ENCODE measurements around the gene CALR3. TPM values are rescaled to one million over a fixed set of nuclear protein-coding genes. Genes with fewer than 3 reads are reported as not detected.

Gene CALR3
- polyA plus RNA-seq, 1 donor from 2014 or later, result not detected

DNA sequence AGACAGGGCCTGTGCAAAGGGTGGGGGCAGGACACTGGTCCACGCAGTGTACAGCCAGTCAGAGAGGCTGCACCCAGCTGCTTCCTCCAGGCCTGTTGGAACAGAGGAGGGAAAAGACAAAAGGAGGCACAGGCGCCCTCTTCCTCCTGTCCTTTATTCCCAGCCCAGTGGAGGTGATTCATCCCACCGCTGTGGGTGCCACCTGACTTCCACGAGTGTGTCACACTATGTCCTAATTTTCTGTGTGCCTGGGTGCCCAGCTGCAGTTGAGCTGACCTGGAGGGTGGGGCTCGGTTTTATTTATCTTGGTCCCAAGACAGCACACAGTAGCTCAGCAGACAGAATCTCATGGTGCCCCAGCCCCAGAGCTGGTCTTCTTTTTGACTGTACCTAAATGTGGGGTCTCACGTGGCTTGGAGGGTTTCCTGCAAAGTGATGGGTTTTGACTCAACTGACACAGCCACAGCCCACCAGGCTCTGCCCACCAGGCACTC lies 33.2 kb downstream of the CALR3 start:
- TF ChIP-seq, protein P1, sequence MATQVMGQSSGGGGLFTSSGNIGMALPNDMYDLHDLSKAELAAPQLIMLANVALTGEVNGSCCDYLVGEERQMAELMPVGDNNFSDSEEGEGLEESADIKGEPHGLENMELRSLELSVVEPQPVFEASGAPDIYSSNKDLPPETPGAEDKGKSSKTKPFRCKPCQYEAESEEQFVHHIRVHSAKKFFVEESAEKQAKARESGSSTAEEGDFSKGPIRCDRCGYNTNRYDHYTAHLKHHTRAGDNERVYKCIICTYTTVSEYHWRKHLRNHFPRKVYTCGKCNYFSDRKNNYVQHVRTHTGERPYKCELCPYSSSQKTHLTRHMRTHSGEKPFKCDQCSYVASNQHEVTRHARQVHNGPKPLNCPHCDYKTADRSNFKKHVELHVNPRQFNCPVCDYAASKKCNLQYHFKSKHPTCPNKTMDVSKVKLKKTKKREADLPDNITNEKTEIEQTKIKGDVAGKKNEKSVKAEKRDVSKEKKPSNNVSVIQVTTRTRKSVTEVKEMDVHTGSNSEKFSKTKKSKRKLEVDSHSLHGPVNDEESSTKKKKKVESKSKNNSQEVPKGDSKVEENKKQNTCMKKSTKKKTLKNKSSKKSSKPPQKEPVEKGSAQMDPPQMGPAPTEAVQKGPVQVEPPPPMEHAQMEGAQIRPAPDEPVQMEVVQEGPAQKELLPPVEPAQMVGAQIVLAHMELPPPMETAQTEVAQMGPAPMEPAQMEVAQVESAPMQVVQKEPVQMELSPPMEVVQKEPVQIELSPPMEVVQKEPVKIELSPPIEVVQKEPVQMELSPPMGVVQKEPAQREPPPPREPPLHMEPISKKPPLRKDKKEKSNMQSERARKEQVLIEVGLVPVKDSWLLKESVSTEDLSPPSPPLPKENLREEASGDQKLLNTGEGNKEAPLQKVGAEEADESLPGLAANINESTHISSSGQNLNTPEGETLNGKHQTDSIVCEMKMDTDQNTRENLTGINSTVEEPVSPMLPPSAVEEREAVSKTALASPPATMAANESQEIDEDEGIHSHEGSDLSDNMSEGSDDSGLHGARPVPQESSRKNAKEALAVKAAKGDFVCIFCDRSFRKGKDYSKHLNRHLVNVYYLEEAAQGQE (IDR thresholded peaks at IDR 0.05; ENCODE audit: borderline replicate concordance), result no peak
- TF ChIP-seq SMC3 (conservative IDR thresholded peaks at IDR 0.05; ENCODE audit: poor library complexity), result no peak
- no peak for TF ChIP-seq EP300 (conservative IDR thresholded peaks at IDR 0.05; ENCODE audit: poor library complexity, severe bottlenecking)
- TF ChIP-seq, protein P2, sequence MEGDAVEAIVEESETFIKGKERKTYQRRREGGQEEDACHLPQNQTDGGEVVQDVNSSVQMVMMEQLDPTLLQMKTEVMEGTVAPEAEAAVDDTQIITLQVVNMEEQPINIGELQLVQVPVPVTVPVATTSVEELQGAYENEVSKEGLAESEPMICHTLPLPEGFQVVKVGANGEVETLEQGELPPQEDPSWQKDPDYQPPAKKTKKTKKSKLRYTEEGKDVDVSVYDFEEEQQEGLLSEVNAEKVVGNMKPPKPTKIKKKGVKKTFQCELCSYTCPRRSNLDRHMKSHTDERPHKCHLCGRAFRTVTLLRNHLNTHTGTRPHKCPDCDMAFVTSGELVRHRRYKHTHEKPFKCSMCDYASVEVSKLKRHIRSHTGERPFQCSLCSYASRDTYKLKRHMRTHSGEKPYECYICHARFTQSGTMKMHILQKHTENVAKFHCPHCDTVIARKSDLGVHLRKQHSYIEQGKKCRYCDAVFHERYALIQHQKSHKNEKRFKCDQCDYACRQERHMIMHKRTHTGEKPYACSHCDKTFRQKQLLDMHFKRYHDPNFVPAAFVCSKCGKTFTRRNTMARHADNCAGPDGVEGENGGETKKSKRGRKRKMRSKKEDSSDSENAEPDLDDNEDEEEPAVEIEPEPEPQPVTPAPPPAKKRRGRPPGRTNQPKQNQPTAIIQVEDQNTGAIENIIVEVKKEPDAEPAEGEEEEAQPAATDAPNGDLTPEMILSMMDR (IDR thresholded peaks at IDR 0.05; ENCODE audit: poor library complexity, severe bottlenecking), result no peak
- TF ChIP-seq MXI1 (conservative IDR thresholded peaks at IDR 0.05; ENCODE audit: poor library complexity, severe bottlenecking), result no peak
- TF ChIP-seq RAD21 (conservative IDR thresholded peaks at IDR 0.05), result no peak
- no peak for TF ChIP-seq EZH2 (IDR thresholded peaks at IDR 0.05; ENCODE audit: borderline replicate concordance, insufficient read depth, low read length, poor library complexity, severe bottlenecking)
- TF ChIP-seq TAF1 (IDR thresholded peaks at IDR 0.05; ENCODE audit: low read depth), result no peak
- TF ChIP-seq POLR2AphosphoS5 (IDR thresholded peaks at IDR 0.05), result no peak
- H3K36me3 ChIP-seq (ENCODE audit: insufficient read depth, low read length), result no peaks in the 10 kb centered on the region
- no peaks in the 10 kb centered on the region for H3F3A ChIP-seq (ENCODE audit: insufficient read depth, low read length, poor library complexity, severe bottlenecking)
- no peak overlapping the region for H3K27ac ChIP-seq (ENCODE audit: low read length)
- no peaks in the 10 kb centered on the region for H3K9me2 ChIP-seq (ENCODE audit: insufficient read depth, low read length)
- H3K9me3 ChIP-seq (ENCODE audit: low read length), result no peaks in the 10 kb centered on the region
- no peaks in the 10 kb centered on the region for H3K27me3 ChIP-seq (ENCODE audit: insufficient read depth, low read depth, low read length)
- H3K79me2 ChIP-seq (replicated peaks; ENCODE audit: insufficient read depth, low read length), result peaks cover 80% of the 10 kb centered on the region
- H3K4me2 ChIP-seq (ENCODE audit: low read length), result no peak overlapping the region
- H2AFZ ChIP-seq (ENCODE audit: low read depth, low read length), result no peak overlapping the region
- no peak overlapping the region for H3K9ac ChIP-seq (ENCODE audit: low read length)
- no peak overlapping the region for H3K4me3 ChIP-seq (ENCODE audit: low read length)
- peaks cover 32% of the 10 kb centered on the region for H4K20me1 ChIP-seq (ENCODE audit: insufficient read depth)

DNA sequence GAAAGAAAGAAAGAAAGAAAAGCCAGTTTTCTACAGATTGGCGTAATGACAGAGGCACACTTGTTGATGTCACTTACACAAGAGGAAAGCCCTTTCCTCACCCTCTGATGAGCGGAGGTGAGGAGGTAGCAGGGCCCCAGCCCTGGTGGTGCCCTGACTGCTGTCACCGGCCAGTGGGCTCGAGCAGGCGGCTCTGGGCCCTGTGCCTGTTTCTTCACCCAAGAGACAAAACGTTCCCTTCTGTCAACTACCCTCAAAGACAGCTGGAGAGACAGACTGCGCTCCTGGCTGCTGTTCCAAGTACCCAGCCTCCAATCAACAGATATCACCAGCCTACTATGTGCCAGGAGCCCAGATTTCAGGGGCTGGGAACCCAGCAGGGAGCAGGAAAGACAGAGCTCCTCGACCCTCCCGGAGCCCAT lies 34.3 kb downstream of the CALR3 start:
- Histone ChIP-seq H2AFZ (ENCODE audit: low read depth, low read length) (no peak overlapping the region), H3K4me2 (ENCODE audit: low read length) (no peak overlapping the region), H3K4me3 (ENCODE audit: low read length) (no peak overlapping the region), H3K36me3 (ENCODE audit: insufficient read depth, low read length) (no peaks in the 10 kb centered on the region), H3K27ac (ENCODE audit: low read length) (no peak overlapping the region), H3K27me3 (ENCODE audit: insufficient read depth, low read depth, low read length) (no peaks in the 10 kb centered on the region), H3F3A (ENCODE audit: insufficient read depth, low read length, poor library complexity, severe bottlenecking) (no peaks in the 10 kb centered on the region), H3K9me2 (ENCODE audit: insufficient read depth, low read length) (no peaks in the 10 kb centered on the region), H4K20me1 (ENCODE audit: insufficient read depth) (peaks cover 35% of the 10 kb centered on the region), H3K79me2 (replicated peaks; ENCODE audit: insufficient read depth, low read length) (peaks cover 72% of the 10 kb centered on the region), H3K9me3 (ENCODE audit: low read length) (no peaks in the 10 kb centered on the region), H3K9ac (ENCODE audit: low read length) (no peak overlapping the region)
- TF ChIP-seq POLR2AphosphoS5 (IDR thresholded peaks at IDR 0.05) (no peak), RAD21 (conservative IDR thresholded peaks at IDR 0.05) (no peak), EZH2 (IDR thresholded peaks at IDR 0.05; ENCODE audit: borderline replicate concordance, insufficient read depth, low read length, poor library complexity, severe bottlenecking) (no peak), SMC3 (conservative IDR thresholded peaks at IDR 0.05; ENCODE audit: poor library complexity) (no peak), MXI1 (conservative IDR thresholded peaks at IDR 0.05; ENCODE audit: poor library complexity, severe bottlenecking) (no peak), TAF1 (IDR thresholded peaks at IDR 0.05; ENCODE audit: low read depth) (no peak)
- TF ChIP-seq, protein P2 (IDR thresholded peaks at IDR 0.05; ENCODE audit: poor library complexity, severe bottlenecking), result no peak

Measured in neural cell (in vitro differentiated cells).